ENCODE measurements around the gene CFAP90.

Gene CFAP90

GRCh38 chr5:7846327-7846726, 4.6 kb downstream of the CFAP90 start:
- Histone ChIP-seq H3K9me3 (replicated peaks; ENCODE audit: low read length) (no peaks in the 10 kb centered on the region), H3K27me3 (ENCODE audit: control insufficient read depth, insufficient read depth, low read length) (peaks cover 51% of the 10 kb centered on the region), H3K36me3 (ENCODE audit: insufficient read depth, low read length) (no peaks in the 10 kb centered on the region), H3K4me2 (ENCODE audit: low read length) (no peak overlapping the region), H3K9ac (ENCODE audit: low read depth, low read length) (no peak overlapping the region), H3K4me1 (ENCODE audit: control insufficient read depth, insufficient read depth, low read length) (peaks cover 4% of the 10 kb centered on the region), H3K4me3 (ENCODE audit: low read length) (no peak overlapping the region)

DNA sequence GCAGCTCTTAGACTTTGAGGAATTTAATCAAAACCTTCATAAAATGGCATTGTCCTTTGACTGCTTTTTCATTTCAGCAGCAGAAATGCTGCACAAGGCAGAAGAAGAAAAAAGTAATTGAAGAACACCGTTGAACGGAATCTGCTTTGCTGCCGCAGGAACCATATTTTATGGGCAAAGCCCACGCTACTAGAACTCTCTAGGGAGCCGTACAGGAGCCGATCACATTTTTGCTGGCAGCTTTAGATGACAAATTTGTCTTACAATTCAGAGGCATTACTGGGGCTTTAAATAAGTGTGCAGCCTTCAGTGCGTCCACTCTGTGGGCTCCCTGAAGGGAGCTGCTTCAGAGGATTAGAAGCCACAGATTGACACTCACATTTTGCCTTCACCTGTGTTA, 5.4 kb downstream of the CFAP90 start:
- H3K4me3 ChIP-seq (ENCODE audit: low read length): no peak overlapping the region
- no peak overlapping the region for H3K4me2 ChIP-seq (ENCODE audit: low read length)
- no peaks in the 10 kb centered on the region for H3K36me3 ChIP-seq (ENCODE audit: insufficient read depth, low read length)
- no peaks in the 10 kb centered on the region for H3K9me3 ChIP-seq (replicated peaks; ENCODE audit: low read length)
- no peak overlapping the region for H3K9ac ChIP-seq (ENCODE audit: low read depth, low read length)
- peaks cover 48% of the 10 kb centered on the region for H3K27me3 ChIP-seq (ENCODE audit: control insufficient read depth, insufficient read depth, low read length)
- H3K4me1 ChIP-seq (ENCODE audit: control insufficient read depth, insufficient read depth, low read length): peaks cover 4% of the 10 kb centered on the region

DNA sequence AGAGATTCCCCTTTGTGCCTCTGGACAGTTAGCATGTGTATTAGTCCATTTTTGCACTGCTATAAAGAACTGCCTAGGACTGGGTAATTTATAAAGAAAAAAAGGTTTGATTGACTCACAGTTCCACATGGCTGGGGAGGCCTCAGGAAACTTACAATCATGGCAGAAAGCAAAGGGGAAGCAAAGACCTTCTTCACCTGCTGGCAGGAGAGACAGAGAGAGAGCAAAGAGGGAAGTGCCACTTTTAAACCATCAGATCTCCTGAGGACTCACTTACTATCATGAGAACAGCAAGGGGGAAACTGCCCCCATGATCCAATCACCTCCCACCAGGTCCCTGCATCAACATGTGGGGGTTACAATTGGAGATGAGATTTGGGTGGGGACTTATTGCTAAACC, 6.0 kb downstream of the CFAP90 start:
- Histone ChIP-seq H3K9ac (ENCODE audit: low read depth, low read length) (no peak overlapping the region), H3K4me3 (ENCODE audit: low read length) (no peak overlapping the region), H3K27me3 (ENCODE audit: control insufficient read depth, insufficient read depth, low read length) (peaks cover 46% of the 10 kb centered on the region), H3K9me3 (replicated peaks; ENCODE audit: low read length) (no peaks in the 10 kb centered on the region), H3K4me1 (ENCODE audit: control insufficient read depth, insufficient read depth, low read length) (peaks cover 2% of the 10 kb centered on the region), H3K36me3 (ENCODE audit: insufficient read depth, low read length) (no peaks in the 10 kb centered on the region), H3K4me2 (ENCODE audit: low read length) (no peak overlapping the region)

- Histone ChIP-seq H3K27me3 (ENCODE audit: control insufficient read depth, insufficient read depth, low read length) (peaks cover 33% of the 10 kb centered on the region), H3K9me3 (replicated peaks; ENCODE audit: low read length) (no peaks in the 10 kb centered on the region), H3K4me3 (ENCODE audit: low read length) (no peak overlapping the region), H3K4me2 (ENCODE audit: low read length) (no peak overlapping the region), H3K4me1 (ENCODE audit: control insufficient read depth, insufficient read depth, low read length) (no peaks in the 10 kb centered on the region), H3K9ac (ENCODE audit: low read depth, low read length) (no peak overlapping the region), H3K36me3 (ENCODE audit: insufficient read depth, low read length) (no peaks in the 10 kb centered on the region)
These were observed 8.4 kb downstream of the CFAP90 start for GRCh38 chr5:7842531-7842930.

DNA sequence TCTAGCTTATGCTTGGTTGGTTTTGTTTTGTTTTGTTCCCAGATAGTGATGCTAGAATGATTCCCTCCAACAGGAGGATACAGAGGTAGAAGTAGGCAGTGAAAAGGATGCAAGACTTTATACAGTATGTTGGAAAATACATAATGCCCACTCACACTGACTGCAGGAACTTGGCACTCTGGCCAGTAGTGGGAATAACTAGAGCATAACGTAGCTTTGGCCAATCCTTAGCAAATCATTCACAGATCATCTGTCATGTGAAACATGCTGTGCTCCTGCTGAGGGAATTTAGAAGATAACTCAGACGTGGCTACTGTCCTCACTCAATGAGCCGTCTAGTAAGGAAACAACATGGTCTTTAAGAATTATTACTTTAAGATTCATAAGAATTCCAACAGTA, 13.5 kb downstream of the CFAP90 start:
- no peaks in the 10 kb centered on the region for H3K4me1 ChIP-seq (ENCODE audit: control insufficient read depth, insufficient read depth, low read length)
- no peak overlapping the region for H3K9ac ChIP-seq (ENCODE audit: low read depth, low read length)
- no peak overlapping the region for H3K4me2 ChIP-seq (ENCODE audit: low read length)
- no peaks in the 10 kb centered on the region for H3K27me3 ChIP-seq (ENCODE audit: control insufficient read depth, insufficient read depth, low read length)
- no peak overlapping the region for H3K4me3 ChIP-seq (ENCODE audit: low read length)
- no peaks in the 10 kb centered on the region for H3K36me3 ChIP-seq (ENCODE audit: insufficient read depth, low read length)
- H3K9me3 ChIP-seq (replicated peaks; ENCODE audit: low read length): no peaks in the 10 kb centered on the region

- Histone ChIP-seq H3K9ac (ENCODE audit: low read depth, low read length) (no peak overlapping the region), H3K36me3 (ENCODE audit: insufficient read depth, low read length) (no peaks in the 10 kb centered on the region), H3K4me2 (ENCODE audit: low read length) (no peak overlapping the region), H3K9me3 (replicated peaks; ENCODE audit: low read length) (no peaks in the 10 kb centered on the region), H3K4me1 (ENCODE audit: control insufficient read depth, insufficient read depth, low read length) (no peaks in the 10 kb centered on the region), H3K4me3 (ENCODE audit: low read length) (no peak overlapping the region), H3K27me3 (ENCODE audit: control insufficient read depth, insufficient read depth, low read length) (no peaks in the 10 kb centered on the region)
These were observed 16.0 kb downstream of the CFAP90 start for GRCh38 chr5:7834982-7835381.

GRCh38 chr5:7828269-7828668, 22.7 kb downstream of the CFAP90 start:
- peaks cover 4% of the 10 kb centered on the region for H3K27me3 ChIP-seq (ENCODE audit: control insufficient read depth, insufficient read depth, low read length)
- H3K4me1 ChIP-seq (ENCODE audit: control insufficient read depth, insufficient read depth, low read length): no peaks in the 10 kb centered on the region
- no peaks in the 10 kb centered on the region for H3K9me3 ChIP-seq (replicated peaks; ENCODE audit: low read length)
- no peak overlapping the region for H3K4me2 ChIP-seq (ENCODE audit: low read length)
- H3K9ac ChIP-seq (ENCODE audit: low read depth, low read length): no peak overlapping the region
- no peaks in the 10 kb centered on the region for H3K36me3 ChIP-seq (ENCODE audit: insufficient read depth, low read length)
- H3K4me3 ChIP-seq (ENCODE audit: low read length): no peak overlapping the region

DNA sequence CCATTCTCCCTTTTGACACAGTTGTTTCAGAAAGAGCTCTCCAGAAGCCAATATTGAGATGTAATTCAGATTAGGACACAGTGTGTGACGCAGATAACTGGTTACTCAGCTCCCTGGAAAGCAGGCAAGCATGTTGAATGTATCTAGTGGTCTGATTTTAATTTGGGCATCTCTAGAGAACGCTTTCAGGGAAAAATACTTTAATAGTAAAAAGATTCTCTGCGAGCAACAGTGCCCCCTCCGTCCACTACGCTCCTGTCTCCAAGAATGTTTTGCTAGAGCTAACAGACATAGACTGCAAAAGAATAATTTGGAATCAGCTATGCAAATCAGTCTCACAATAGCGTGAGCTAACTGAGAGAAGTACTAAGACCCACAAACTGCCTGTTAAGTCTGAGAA, 23.3 kb downstream of the CFAP90 start:
- Histone ChIP-seq H3K4me3 (ENCODE audit: low read length) (no peak overlapping the region), H3K9me3 (replicated peaks; ENCODE audit: low read length) (no peaks in the 10 kb centered on the region), H3K9ac (ENCODE audit: low read depth, low read length) (no peak overlapping the region), H3K27me3 (ENCODE audit: control insufficient read depth, insufficient read depth, low read length) (peaks cover 8% of the 10 kb centered on the region), H3K36me3 (ENCODE audit: insufficient read depth, low read length) (no peaks in the 10 kb centered on the region), H3K4me2 (ENCODE audit: low read length) (no peak overlapping the region), H3K4me1 (ENCODE audit: control insufficient read depth, insufficient read depth, low read length) (no peaks in the 10 kb centered on the region)

DNA sequence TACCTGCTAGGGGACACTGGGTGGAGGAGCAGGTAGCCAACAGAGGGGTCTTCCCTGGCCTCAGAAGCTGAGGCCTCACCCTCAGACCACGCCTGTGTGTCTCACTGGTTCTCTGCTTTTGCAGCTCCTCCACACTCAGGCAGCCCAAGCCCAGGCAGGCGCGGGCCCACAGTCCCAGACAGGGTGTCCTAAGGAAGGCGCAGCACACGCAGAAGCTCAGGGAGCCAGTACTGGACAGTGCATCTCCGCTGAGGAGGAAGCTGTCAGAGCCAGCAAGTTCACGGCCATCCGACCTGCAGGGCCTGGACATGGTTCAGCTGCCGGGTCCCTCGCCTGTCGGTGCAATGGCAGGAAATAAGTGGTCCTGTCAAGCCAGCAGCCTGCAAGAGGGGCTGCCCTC, 25.3 kb downstream of the CFAP90 start:
- H3K36me3 ChIP-seq (ENCODE audit: insufficient read depth, low read length): no peaks in the 10 kb centered on the region
- H3K4me2 ChIP-seq (ENCODE audit: low read length): no peak overlapping the region
- no peak overlapping the region for H3K9ac ChIP-seq (ENCODE audit: low read depth, low read length)
- H3K4me3 ChIP-seq (ENCODE audit: low read length): no peak overlapping the region
- H3K27me3 ChIP-seq (ENCODE audit: control insufficient read depth, insufficient read depth, low read length): peaks cover 16% of the 10 kb centered on the region
- no peaks in the 10 kb centered on the region for H3K4me1 ChIP-seq (ENCODE audit: control insufficient read depth, insufficient read depth, low read length)
- no peaks in the 10 kb centered on the region for H3K9me3 ChIP-seq (replicated peaks; ENCODE audit: low read length)

GRCh38 chr5:7824995-7825394, 25.9 kb downstream of the CFAP90 start:
- Histone ChIP-seq H3K4me2 (ENCODE audit: low read length) (no peak overlapping the region), H3K27me3 (ENCODE audit: control insufficient read depth, insufficient read depth, low read length) (peaks cover 16% of the 10 kb centered on the region), H3K9me3 (replicated peaks; ENCODE audit: low read length) (no peaks in the 10 kb centered on the region), H3K4me3 (ENCODE audit: low read length) (no peak overlapping the region), H3K36me3 (ENCODE audit: insufficient read depth, low read length) (no peaks in the 10 kb centered on the region), H3K9ac (ENCODE audit: low read depth, low read length) (no peak overlapping the region), H3K4me1 (ENCODE audit: control insufficient read depth, insufficient read depth, low read length) (no peaks in the 10 kb centered on the region)

DNA sequence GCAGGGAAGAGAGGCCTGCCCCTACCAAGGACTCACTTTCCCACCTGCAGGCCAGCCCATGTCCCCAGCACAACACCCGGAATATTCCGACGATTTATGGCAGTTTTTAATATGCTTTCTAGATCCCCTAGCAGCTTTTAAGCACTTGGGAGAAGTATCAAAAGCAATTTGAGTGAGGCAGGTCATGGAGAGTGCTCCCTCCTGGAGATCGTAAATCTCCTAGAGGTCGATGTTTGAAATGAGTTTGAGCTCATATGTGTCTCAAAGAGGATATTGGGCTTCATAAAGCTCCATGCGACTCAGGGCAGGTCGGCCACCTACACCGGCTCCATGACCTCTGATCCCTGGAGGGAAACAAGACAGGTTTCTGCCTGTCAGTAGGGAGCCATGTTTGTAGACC, 27.3 kb downstream of the CFAP90 start:
- no peak overlapping the region for H3K4me2 ChIP-seq (ENCODE audit: low read length)
- H3K9me3 ChIP-seq (replicated peaks; ENCODE audit: low read length): no peaks in the 10 kb centered on the region
- H3K4me3 ChIP-seq (ENCODE audit: low read length): no peak overlapping the region
- peaks cover 16% of the 10 kb centered on the region for H3K27me3 ChIP-seq (ENCODE audit: control insufficient read depth, insufficient read depth, low read length)
- no peaks in the 10 kb centered on the region for H3K4me1 ChIP-seq (ENCODE audit: control insufficient read depth, insufficient read depth, low read length)
- H3K36me3 ChIP-seq (ENCODE audit: insufficient read depth, low read length): no peaks in the 10 kb centered on the region
- no peak overlapping the region for H3K9ac ChIP-seq (ENCODE audit: low read depth, low read length)

DNA sequence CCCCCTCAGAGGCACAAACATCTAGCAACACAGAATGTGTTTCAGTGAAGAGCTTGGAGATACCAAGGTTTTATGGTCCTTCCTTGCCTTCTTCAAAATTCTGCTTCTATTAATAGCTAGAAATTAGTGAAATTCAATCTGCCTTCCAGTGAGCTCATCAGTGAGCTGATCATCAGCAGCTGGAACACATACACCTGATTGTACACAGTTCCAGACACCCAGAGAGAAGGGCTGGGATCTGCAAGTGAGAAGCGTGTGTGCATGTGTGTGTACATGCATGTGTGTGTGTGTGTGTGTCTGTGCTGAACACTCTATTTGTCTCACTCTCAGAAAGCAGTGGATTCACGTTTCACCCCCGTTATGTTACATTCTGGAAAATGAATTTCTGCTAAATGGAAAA, 28.5 kb downstream of the CFAP90 start:
- Histone ChIP-seq H3K9me3 (replicated peaks; ENCODE audit: low read length) (no peaks in the 10 kb centered on the region), H3K36me3 (ENCODE audit: insufficient read depth, low read length) (no peaks in the 10 kb centered on the region), H3K9ac (ENCODE audit: low read depth, low read length) (no peak overlapping the region), H3K4me2 (ENCODE audit: low read length) (no peak overlapping the region), H3K4me1 (ENCODE audit: control insufficient read depth, insufficient read depth, low read length) (no peaks in the 10 kb centered on the region), H3K27me3 (ENCODE audit: control insufficient read depth, insufficient read depth, low read length) (peaks cover 15% of the 10 kb centered on the region), H3K4me3 (ENCODE audit: low read length) (no peak overlapping the region)

Data from skeletal muscle satellite cell (primary cell).